GM19395 (cell line): Measurements from ENCODE around the gene TAF1D.

Experiments
- ATAC-seq: cut with Tn5 transposase; IDR thresholded peaks from one replicate; pipeline ENCODE4 v1.9.1; 2021; ENCODE audit warnings: mild to moderate bottlenecking, moderate library complexity; ENCODE audit not compliant: unreplicated experiment

Gene TAF1D

DNA sequence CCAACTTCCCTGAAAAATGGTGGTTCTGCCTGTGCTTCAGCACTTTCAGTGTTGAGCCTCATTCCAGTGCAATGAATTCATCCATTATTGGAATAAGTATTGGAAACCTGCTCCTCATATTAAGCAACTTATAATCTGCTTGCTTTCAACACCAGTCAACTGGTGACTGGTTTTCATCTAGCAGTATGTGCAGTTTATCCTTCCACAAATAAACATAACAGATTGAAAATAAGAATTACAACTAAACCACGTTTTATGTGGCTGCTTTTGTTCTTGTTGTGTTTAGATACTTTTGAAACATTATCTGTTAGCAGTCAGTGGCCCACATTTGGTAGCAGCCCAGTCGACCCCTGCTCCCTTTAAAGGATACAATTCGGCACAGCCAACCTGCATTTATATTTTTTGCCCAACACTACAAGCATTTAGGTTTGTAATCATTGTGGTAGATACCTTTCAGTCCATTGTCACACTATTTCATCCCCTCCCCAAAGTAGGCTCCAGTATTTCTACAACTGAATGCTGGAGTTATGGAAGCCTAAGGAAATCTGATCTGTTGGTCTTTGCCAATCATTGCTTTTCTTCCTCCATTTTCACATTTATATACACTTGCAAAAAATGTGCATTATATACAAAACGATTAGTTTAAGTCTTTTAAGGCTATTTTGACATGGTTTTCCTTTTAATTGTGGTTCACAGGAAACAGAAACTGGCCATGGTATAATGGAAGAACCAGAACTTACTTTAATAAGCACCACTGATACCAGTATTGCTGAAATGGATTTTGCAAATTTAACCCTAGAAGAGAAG is 13.1 kb downstream of the TAF1D start:
- no peak for ATAC-seq

DNA sequence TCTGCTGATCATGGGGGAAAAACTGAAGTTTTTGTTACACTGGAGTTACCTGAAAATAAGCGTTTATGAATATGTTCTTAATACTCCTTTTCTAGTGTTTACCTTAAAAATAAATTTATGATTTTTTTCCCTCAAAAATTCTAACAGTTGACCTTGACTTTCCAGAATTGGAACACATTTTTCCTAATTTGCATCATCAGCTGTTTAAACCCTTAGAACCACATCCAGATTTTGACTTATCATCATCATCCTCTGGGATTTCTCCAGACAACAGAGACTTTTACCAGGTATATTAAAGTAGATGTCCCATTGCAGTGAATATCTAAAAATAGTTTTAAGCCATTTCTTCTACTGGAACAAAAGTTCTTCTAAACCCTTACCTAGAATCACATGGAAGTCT is 17.2 kb downstream of the TAF1D start:
- no peak for ATAC-seq

DNA sequence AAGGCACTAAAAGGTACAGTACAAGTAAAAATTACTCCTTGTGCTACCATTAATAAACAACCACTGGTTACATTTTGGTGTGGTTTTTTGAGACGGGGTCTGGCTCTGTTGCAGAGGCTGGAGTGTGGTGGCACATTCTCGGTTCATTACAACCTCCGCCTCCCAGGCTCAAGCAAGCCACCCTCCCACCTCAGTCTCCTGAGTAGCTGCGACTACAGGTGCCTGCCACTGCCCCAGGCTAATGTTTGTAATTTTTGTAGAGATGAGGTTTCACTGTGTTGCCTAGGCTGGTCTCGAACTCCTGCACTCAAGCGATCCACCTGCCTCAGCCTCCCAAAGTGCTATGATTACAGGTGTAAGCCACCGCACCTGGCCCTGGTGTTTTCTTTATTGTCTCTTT is 20.8 kb downstream of the TAF1D start:
- no peak for ATAC-seq

GRCh38 chr11:93719310-93719709 is 22.0 kb downstream of the TAF1D start:
- no peak for ATAC-seq

DNA sequence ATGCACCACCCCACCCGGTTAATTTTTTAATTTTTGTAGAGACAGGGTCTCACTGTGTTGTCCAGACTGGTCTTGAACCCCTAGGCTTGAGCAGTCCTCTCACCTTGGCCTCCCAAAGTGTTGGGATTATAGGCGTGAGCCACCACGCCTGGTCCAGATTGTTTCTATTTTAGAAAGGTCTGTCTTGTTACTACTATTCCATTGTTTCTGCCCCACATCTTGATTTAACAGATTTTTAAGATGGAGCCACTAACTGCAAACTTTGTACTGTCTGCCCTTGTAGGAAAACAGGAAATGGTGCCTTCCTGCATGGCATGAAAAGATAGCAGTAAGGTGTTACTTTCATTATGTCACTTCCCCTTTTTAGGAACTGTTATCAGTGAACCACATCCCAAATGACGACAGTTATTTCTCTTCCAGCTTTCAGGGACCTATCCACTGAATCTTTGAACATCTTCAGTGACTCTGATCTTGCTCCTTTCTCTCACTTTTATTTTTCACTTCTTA is 23.2 kb downstream of the TAF1D start:
- ATAC-seq: peak; percentile 95

DNA sequence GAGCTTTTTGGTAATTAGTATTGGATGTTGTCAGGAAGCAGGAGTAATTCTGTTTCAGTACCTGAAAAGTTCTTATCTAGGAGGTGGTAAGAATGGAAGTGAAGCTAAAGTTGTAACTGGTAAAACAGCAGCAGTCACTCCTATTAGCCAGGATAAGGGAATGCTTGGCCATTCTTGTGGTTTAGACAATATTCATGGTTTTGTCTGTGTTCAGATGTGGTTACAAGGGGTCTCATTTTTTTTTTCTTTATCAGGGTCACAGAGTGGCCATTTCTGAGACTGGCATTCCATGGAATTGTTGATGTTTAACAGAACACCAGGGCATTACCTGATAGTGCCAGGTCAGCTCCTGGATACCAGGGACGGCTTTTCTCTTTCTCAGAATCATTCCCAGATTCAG is 23.8 kb downstream of the TAF1D start:
- ATAC-seq: no peak

DNA sequence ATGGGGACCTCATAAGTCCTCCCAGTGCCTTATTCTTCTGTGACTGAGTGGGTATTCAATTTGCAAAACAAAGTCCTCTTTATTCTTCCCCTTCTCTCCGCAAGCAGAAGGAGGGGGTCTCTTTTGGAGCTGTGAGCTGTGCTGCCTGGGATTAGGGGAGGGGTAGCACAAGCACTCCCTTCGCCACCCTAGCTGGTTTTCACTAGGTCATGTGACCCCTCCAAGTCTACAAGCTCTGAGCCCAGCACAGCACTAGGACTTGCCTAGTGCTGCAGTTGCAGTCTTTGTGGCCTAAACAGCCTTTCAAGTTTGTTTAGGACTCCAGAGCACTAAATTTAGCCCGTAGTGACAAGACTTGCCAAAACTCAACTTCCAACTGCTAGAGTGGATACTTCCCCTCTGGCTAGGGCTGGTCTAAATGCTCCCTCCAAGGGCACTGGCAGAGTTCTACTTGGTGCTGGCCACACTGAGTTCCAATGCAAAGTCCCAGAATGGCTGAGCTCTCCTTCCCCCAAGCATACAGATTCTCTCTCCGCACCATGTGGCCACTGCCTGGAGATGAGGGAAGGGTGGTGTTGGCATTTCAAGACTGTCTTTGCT is 25.4 kb downstream of the TAF1D start:
- no peak for ATAC-seq

DNA sequence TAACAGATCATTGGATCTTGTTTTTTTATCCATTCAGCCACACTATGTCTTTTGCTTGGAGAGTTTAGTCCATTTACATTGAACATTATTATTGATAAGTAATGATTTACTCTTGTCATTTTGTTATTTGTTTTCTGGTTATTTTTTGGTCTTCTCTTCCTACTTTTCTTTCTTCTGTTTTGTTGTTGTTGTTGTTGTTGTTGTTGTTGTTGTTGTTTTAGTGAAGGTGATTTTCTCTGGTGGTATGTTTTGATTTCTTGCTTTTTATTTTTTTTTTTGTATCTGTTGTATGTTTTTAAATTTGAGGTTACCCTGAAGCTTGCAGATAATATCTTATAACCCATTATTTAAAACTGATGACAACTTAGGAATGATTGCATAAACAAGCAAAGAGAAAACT is 28.6 kb downstream of the TAF1D start:
- no peak for ATAC-seq

GRCh38 chr11:93710239-93710638 is 31.1 kb downstream of the TAF1D start:
- no peak for ATAC-seq

DNA sequence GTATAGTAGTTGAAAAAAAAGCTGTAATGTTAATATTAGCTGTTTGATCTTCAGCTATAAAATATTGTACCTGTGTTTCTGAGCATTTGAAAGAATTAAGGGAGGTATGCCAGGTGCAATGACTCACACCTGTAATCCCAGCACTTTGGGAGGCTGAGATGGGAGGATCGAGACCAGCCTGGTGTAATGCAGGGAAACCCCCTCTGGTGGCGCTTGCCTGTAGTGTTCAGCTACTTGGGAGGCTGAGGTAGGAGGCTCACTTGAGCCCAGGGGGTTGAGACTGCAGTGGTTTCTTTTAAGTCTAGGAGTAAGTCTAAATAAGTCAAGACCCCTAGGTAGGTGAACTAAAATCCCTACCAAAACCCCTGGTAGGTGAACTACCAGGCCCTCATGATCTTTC is 37.1 kb downstream of the TAF1D start:
- no peak for ATAC-seq

GRCh38 chr11:93700830-93701229 is 40.5 kb downstream of the TAF1D start:
- no peak for ATAC-seq

- ATAC-seq: no peak
Observed at GRCh38 chr11:93697611-93698010, 43.7 kb downstream of the TAF1D start.

GRCh38 chr11:93694557-93694956 is 46.7 kb downstream of the TAF1D start:
- ATAC-seq: no peak

GRCh38 chr11:93694109-93694508 is 47.2 kb downstream of the TAF1D start:
- no peak for ATAC-seq

GRCh38 chr11:93689240-93689639 is 52.1 kb downstream of the TAF1D start:
- no peak for ATAC-seq

- no peak for ATAC-seq
Observed at GRCh38 chr11:93686812-93687211, 54.5 kb downstream of the TAF1D start.

DNA sequence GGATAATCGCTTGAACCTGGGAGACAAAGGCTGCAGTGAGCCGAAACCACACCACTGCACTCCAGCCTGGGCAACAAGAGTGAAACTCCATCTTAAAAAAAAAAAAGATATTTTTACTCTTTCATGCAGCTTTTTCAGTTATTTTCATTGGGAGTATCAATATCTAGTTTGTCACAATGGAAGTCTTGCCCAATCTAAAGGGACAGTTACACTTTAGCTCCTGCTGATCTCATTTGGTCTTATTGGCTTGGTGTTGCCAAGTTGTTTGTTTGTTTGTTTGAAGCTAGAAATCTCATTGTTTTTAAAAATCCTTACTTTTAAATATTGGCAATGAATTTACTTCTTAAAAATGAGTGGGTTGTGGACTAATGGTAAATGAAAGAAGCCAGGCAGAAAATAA is 55.1 kb downstream of the TAF1D start:
- no peak for ATAC-seq
